ENCODE results near the gene POLDIP2.

- TF ChIP-seq CTCF (IDR thresholded peaks at IDR 0.05 in 4 of 5, conservative IDR thresholded peaks at IDR 0.05 in 1 of 5) (no peak), POLR2A (IDR thresholded peaks at IDR 0.05) (no peak)
Measured at GRCh38 chr17:28396635-28397239, 39.4 kb upstream of the POLDIP2 start.
